ENCODE results near the gene HAUS5.

HAUS5 gene

GRCh38 chr19:35673121-35673804 lies 60.7 kb downstream of the HAUS5 start:
- peak; percentile 11 for DNase-seq
